H1 (cell line): ENCODE results near the gene PFN3. TPM values are rescaled to one million over a fixed set of nuclear protein-coding genes. Genes with fewer than 3 reads are reported as not detected.
A peak's percentile ranks its signal among the peaks of the same experiment; 100 is the strongest.

ENCODE experiments used
- BCL11A ChIP-seq, 2 experiments: IDR thresholded peaks; one replicate each; pipeline ENCODE4 v1.6.1; 2011; ENCODE audit warnings: low read depth in 2 of 2, low read length in 2 of 2, mild to moderate bottlenecking in 2 of 2
- CBX5 ChIP-seq: fragments of 300-800, 300-1000 bp; sonication (generic); IDR thresholded peaks from 2 replicates; pipeline ENCODE4 v1.7.1; 2016; ENCODE audit warnings: antibody characterized with exemption, low read length, low read depth
- CTBP2 ChIP-seq: IDR thresholded peaks from 2 replicates; pipeline ENCODE4 v1.7.0; 2011; ENCODE audit warnings: borderline replicate concordance, mild to moderate bottlenecking, moderate library complexity, mixed read lengths, low read length; ENCODE audit not compliant: insufficient read depth, insufficient read length
- EGR1 ChIP-seq: IDR thresholded peaks from 2 replicates; pipeline ENCODE4 v1.6.1; 2011; ENCODE audit warnings: low read depth, low read length, borderline replicate concordance
- EP300 ChIP-seq, 2 experiments: IDR thresholded peaks; 1 replicate in 1 of 2; 2 replicates in 1 of 2; pipeline ENCODE4 v1.6.1; 2011 to 2012; ENCODE audit warnings: low read depth in 2 of 2, low read length in 2 of 2, mild to moderate bottlenecking in 2 of 2, borderline replicate concordance in 1 of 2, inconsistent platforms in 1 of 2, moderate library complexity in 1 of 2
- GABPA ChIP-seq: IDR thresholded peaks from 2 replicates; pipeline ENCODE4 v1.6.1; 2011; ENCODE audit warnings: mild to moderate bottlenecking, low read length, moderate library complexity, borderline replicate concordance; ENCODE audit not compliant: insufficient read depth
- HDAC2 ChIP-seq, 2 experiments: fragments of 300-600 bp in 1 of 2; sonication (generic) in 1 of 2; IDR thresholded peaks; 2 replicates each; pipeline ENCODE4 v1.6.1; 2011 to 2012; ENCODE audit warnings: low read depth in 2 of 2, low read length in 2 of 2, mild to moderate bottlenecking in 2 of 2, moderate library complexity in 2 of 2, borderline replicate concordance in 1 of 2, inconsistent platforms in 1 of 2
- PHF8 ChIP-seq: fragments of 200-600 bp; sonication (generic); conservative IDR thresholded peaks from 2 replicates; pipeline ENCODE4 v1.7.1; 2012; ENCODE audit warnings: low read depth, mild to moderate bottlenecking, inconsistent platforms, low read length, moderate library complexity
- POU5F1 ChIP-seq: IDR thresholded peaks from 2 replicates; pipeline ENCODE4 v1.6.1; 2011; ENCODE audit warnings: low read depth, mild to moderate bottlenecking, low read length, moderate library complexity
- RFX5 ChIP-seq: IDR thresholded peaks from 2 replicates; pipeline ENCODE4 v1.6.1; 2011; ENCODE audit warnings: low read depth, low read length, improper control_type of control experiment, borderline replicate concordance
- SIN3A ChIP-seq, 2 experiments: IDR thresholded peaks in 1 of 2; conservative IDR thresholded peaks in 1 of 2; 2 replicates each; pipeline ENCODE4 v1.6.1; 2011 to 2012; ENCODE audit warnings: low read length in 2 of 2, improper control_type of control experiment in 1 of 2, low read depth in 1 of 2, mild to moderate bottlenecking in 1 of 2
- SIRT6 ChIP-seq: IDR thresholded peaks from one replicate; pipeline ENCODE4 v1.7.1; 2012; ENCODE audit warnings: low read length, inconsistent platforms
- SRF ChIP-seq: IDR thresholded peaks from 2 replicates; pipeline ENCODE4 v1.6.1; 2011; ENCODE audit warnings: mild to moderate bottlenecking, low read depth, low read length, moderate library complexity
- TCF12 ChIP-seq: IDR thresholded peaks from 2 replicates; pipeline ENCODE4 v1.6.1; 2011; ENCODE audit warnings: low read depth, mild to moderate bottlenecking, low read length
- polyA plus RNA-seq, 7 experiments: library from polyadenylated mRNA; depleted of rRNA in 3 of 7; stranded (reverse) in 5 of 7; unstranded in 2 of 7; fragments of >200 nt in 5 of 7; fragments of 200-250 nt in 2 of 7; gene quantifications; 1 replicate in 5 of 7; 2 replicates in 1 of 7; 4 replicates in 1 of 7; pipeline versions ENCODE4 v1.2.1 to v1.2.3, GENCODE V29; 2011 to 2013; ENCODE audit warnings: missing spikeins in 2 of 7, mixed read lengths in 2 of 7
- total RNA-seq: library from RNA; stranded (reverse); fragmentation: NEBNext Ultra II Directional; extraction: Animal tissue kit (Norgen Biotek cat#: 25700); gene quantifications from 2 replicates; pipeline ENCODE4 v1.2.1, GENCODE V29; 2021
- TF ChIP-seq, protein P1 (sequence below): IDR thresholded peaks from 2 replicates; pipeline ENCODE4 v1.6.1; 2012; ENCODE audit warnings: inconsistent platforms

Gene PFN3
- total and polyA plus RNA-seq, 2 of the 8 experiments (the other 6 are each of a cell fraction or from before 2014, with no cell fraction given): not detected

DNA sequence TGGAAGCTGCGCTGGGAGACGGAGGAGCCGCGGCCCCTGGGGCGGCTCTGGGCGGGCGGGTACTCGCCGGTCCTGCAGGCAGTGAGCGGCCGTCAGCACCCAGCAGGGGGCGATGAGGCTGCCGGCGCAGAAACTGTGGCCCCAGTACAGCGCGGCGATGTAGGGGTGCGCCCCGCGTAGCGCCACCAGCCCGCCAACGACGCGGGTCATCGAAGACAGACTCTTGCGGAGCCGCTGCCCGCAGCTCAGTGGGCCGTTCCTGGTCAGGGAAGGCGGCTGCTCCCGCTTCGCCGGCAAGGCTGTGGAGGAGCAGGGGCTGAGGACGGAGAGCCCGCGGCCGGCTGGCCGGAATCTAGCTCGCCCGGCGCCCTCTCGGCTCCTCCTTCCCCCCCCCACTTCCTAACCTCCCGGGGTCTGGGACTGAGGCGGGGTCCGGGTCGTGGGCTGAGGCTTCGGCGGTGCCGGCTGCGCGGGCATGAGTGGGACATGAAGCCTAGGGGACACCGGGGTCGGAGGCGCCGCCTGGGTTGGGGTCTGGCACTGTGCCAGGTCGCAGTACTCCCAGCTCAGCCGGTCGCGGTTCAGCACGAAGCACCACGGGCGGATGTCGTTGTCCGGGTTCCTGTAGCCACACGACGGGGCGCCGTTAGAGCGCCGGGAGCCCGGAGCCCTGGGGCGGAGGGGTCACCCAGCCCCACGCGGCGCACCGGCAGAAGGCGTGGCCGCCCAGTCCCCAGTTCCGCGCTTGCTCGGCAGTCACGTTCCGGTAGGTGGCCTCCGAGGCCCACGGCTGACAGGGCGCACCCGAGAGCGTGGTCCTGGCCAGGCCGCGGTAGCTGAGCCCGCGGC lies 3.6 kb upstream of the PFN3 start (continued):
- no peak for TF ChIP-seq SIN3A (conservative IDR thresholded peaks at IDR 0.05 in 1 of 2, IDR thresholded peaks at IDR 0.05 in 1 of 2; ENCODE audit: low read depth in 1 of 2, low read length in 2 of 2)
- TF ChIP-seq SRF: no peak
- no peak for TF ChIP-seq EP300 (IDR thresholded peaks at IDR 0.05; ENCODE audit: borderline replicate concordance in 1 of 2, low read depth in 2 of 2, low read length in 2 of 2)
- no peak for TF ChIP-seq BCL11A (IDR thresholded peaks at IDR 0.05; ENCODE audit: low read depth in 2 of 2, low read length in 2 of 2)
- no peak for TF ChIP-seq CTBP2
- no peak for TF ChIP-seq POU5F1
- TF ChIP-seq EGR1: no peak
- TF ChIP-seq HDAC2 (IDR thresholded peaks at IDR 0.05; ENCODE audit: borderline replicate concordance in 1 of 2, low read depth in 2 of 2, low read length in 2 of 2): no peak
- TF ChIP-seq, protein P1, sequence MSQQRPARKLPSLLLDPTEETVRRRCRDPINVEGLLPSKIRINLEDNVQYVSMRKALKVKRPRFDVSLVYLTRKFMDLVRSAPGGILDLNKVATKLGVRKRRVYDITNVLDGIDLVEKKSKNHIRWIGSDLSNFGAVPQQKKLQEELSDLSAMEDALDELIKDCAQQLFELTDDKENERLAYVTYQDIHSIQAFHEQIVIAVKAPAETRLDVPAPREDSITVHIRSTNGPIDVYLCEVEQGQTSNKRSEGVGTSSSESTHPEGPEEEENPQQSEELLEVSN: peak; percentile 24
- TF ChIP-seq PHF8: no peak
- TF ChIP-seq GABPA: no peak
- no peak for TF ChIP-seq SIRT6
- TF ChIP-seq TCF12: no peak
- TF ChIP-seq CBX5: no peak
- no peak for TF ChIP-seq RFX5
